Stimulated activated CD8-positive, alpha-beta memory T cell treated with anti-CD3 and anti-CD28 coated beads, Interleukin-12 subunit alpha, Interleukin-12 subunit beta, amount 100 ng/mL, for 1 hour (primary cell): ENCODE results near the gene GPR142.
A peak's percentile ranks its signal among the peaks of the same experiment; 100 is the strongest.

Source experiments
- DNase-seq: peaks from one replicate; pipeline ENCODE4 v3.0.0-alpha.2; 2020; ENCODE audit warnings: low read depth

Gene GPR142, protein sequence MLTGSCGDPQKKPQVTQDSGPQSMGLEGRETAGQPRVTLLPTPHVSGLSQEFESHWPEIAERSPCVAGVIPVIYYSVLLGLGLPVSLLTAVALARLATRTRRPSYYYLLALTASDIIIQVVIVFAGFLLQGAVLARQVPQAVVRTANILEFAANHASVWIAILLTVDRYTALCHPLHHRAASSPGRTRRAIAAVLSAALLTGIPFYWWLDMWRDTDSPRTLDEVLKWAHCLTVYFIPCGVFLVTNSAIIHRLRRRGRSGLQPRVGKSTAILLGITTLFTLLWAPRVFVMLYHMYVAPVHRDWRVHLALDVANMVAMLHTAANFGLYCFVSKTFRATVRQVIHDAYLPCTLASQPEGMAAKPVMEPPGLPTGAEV

DNA sequence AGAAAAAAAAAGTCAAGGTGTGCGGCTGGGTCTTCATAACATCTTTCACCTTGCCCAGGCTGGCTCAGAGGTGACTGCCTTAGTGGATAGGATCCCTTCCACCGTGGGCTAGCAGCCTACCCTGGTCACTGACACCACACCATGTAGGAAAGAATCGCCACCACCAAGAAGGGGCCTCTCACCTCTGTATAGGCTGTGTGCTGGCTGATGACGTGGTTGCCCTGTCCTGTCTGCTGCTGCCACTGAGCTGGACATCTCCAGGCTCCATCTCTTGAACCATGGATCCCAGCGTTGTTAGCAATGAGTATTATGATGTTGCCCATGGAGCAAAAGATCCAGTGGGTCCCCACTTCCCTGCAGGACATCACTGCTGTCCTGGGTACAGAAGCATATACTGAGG lies at the start of gene GPR142:
Gene GPR142, plus strand, starts transcription at position 301 of the 400 bp plus-strand sequence. CDS start 2,035 bp downstream, outside the sequence.
- DNase-seq = no peak

DNA sequence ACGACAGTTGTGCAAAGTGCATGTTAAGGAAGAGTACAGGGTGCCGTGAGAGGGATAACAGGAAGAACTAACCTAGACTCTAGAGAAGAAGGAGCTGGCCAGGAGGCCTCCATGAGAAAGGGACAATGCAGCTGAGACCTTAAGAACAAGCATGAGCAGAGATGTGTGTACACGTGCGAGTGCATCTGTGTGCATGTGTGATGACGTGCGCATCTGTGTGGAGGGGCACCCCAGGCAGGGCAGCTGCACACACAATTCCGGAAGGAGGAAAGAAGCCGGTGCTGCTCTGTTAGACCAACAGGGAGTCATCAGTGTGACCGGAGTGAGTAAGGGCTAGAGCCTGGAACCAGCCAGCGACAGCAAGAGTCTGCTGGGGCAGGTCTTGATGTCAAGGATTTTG lies 48.9 kb upstream of the GPR142 start:
- DNase-seq = no peak

DNA sequence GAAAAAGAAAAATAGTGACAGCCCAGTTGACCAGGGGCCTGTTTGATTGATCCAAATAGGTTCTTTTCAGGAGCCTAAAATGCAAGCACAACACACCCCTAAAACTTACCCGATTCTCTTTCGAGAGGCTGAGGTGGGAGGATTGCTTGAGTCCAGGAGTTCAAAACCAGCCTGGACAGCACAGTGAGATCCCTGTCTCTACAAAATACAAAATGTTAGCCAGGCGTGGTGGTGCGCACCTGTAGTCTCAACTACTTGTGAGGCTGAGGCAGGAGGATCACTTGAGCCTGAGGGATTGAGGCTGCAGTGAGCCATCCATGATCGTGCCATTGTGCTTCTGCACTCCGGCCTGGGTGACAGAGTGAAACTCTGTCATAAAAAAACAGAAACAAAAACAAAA lies 42.8 kb upstream of the GPR142 start:
- DNase-seq = no peak

DNA sequence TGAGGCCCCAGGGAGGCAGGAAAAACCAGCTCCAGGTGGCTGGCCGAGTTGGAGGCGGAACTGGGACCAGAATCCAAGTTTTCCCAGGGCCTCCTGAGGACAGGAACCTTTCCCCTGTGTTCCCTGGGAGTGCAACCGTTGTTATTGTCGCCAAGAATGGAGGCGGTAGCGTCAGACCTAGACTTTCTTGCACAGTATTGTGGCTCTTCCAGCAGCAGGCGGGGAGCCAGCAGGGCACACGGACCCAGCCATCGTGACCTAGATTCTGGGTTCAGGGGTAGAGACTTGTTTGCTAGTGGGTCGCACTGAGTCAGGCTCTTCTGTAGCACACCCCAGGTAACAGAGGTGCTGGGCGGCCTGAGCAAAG lies 41.9 kb upstream of the GPR142 start:
- no peak for DNase-seq

DNA sequence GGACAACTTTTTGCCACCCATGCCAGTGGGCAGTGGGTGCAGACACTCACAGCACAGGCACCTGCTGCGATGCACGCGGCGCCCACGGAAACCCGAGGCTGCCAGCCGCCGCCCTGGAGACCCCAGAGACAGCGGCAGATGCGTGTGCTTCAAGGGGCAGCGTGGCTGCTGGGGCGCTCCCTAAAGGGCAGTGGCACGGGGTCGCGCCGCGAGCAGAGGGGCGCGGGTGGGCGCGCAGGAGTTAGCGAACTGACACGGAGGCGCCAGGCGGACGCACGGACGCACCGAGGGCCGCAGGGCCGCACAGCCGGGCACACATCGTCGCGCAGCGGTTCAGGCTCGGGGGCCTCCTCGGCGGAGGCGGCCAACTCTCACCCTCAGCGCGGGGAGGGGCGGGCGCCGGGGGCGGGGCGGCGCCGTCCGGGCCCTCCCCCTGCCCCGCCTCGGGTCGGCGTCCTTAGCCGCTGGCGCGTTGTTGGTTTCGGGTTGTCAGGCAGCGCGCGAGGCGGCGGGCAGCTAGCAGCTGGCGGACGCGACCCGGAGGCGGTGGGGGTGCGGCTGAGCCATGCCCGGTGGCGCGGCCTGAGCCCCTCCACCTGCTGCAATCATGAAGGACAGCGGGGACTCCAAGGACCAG lies 41.4 kb upstream of the GPR142 start, which contains the start of gene KIF19:
Gene KIF19, plus strand, starts transcription at position 484 of the 637 bp plus-strand sequence. Its CDS starts 124 bp downstream, at position 608.
- peak; percentile 11 for DNase-seq

DNA sequence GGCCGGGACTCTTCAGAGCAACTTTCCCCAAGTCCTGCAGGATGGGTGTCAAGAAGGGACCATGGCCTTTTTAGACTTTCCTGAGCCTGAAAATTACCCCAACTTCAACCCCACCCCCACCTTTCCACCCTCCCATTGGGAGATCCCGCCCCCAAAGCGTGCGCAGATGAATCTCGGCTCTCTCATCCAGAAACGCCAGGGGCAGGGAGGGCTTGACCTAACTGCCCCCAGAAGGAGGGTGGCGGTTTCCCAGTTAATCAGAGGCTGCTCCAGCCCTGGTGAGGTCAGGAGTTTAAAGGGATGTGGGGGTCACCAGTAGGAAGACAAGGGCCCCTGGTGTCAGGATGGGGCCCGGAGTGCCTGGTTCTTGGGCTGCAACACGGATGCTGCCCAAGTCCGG lies 40.8 kb upstream of the GPR142 start:
- no peak for DNase-seq

DNA sequence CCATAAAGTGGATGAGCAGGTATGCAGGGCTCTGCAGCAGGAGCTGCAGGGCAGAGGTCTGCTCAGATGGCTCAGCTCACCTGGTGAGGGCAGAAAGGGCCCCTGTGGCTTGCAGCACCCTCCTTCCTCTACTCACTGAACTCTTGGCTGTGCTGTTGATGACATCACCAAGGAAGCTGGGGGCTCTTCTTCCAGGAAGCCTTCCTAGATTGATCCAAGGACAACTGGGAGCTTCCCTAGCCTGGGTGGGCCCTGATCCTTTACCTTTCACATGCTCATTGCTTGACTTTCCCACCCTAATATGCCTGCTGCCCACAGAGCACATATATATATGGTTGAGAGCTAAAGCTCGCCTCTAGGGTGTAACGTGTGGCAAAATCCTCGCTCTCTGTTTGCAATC lies 38.8 kb upstream of the GPR142 start:
- no peak for DNase-seq

DNA sequence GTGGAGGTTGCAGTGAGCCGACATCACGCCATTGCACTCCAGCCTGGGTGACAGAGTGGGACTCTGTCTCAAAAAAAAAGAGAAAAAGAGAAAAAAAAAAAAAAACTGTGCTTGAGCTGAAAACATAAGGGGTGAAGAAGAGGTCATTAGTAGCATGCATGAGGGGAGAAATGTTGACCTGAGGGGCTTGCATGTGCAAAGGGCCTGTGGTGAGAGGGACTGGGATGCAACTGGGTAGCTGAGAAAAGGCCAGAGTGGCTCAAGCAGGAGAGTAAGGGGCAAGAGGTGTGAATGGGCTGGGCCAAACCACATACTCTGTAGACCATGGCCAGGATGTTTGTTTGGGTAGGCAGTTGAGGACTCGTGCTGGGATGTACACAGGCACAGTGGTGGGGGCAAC lies 37.9 kb upstream of the GPR142 start:
- DNase-seq = no peak

DNA sequence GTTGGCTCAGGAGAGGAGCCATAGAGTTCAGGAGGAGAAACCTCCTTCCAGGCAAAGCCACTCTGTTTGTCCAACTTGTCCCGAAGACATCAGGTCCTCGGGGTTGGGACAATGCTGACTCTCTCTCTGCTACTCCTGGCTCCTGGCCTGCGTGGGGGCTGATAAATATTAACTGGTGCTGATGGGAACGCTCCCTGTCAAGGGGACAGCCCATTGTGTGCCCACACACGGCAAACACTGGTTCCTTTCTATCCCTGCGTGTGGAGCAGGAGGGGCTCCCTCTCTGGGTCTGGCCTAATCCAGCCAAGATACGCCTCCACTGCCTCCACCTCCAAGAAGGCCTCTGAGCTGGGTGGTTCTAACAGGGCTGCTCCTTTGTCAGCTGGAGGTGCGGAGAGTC lies 36.9 kb upstream of the GPR142 start:
- no peak for DNase-seq

DNA sequence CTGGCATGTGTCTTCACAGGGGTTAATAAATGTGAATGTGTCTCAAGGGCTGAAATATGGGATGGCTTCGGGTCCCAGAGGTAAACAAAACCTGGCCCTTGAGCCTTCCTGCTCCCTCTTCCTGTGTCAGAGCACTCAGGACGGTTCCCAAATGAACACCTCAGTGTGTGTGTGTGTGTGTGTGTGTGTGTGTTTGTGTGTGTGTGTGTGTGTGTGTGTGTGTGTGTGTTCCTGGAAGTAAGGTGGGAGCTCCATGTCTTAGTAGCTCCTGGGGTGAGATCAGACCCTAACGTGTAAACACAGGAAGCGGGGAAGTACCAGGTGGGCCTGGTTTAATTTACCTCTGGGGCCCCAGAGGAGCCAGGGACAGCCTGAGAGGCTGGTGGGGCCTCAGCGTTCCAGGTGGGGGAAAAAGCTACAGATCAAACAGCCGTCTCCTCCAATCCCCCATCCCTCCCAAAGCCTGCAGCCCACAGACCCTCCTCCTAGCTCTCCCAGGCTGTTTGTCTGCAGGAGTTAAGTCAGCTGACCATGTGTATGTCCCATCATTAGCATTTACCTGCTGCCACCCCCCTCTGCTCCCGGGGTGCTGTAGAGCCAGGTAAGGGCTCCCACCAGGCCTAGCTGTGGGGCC lies 35.2 kb upstream of the GPR142 start:
- no peak for DNase-seq

DNA sequence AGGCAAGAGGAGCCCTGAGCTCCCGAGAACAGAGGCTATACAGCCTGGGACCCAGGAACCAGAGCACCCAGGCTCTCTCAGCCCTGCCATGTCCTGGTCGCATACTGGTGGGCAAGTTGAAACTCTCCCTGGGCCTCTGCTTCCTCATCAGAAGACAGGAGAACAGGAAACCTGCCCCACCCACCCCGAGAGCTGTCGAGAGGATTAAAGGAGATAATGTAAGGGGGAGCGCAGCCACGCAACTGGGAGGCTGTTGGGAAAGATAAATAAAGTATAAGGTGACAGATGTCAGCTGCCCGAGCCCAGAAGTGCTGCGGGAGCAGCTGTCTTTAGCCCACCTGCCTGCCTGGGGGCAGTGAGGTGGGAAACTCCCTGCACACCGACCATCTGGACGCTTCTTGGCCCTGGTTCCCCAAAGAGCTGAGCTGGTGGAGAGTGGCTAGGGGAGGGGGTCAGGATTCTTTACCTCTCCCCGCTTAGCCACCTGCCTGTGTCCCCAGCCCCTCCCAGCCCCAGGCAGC lies 34.5 kb upstream of the GPR142 start:
- DNase-seq = no peak

DNA sequence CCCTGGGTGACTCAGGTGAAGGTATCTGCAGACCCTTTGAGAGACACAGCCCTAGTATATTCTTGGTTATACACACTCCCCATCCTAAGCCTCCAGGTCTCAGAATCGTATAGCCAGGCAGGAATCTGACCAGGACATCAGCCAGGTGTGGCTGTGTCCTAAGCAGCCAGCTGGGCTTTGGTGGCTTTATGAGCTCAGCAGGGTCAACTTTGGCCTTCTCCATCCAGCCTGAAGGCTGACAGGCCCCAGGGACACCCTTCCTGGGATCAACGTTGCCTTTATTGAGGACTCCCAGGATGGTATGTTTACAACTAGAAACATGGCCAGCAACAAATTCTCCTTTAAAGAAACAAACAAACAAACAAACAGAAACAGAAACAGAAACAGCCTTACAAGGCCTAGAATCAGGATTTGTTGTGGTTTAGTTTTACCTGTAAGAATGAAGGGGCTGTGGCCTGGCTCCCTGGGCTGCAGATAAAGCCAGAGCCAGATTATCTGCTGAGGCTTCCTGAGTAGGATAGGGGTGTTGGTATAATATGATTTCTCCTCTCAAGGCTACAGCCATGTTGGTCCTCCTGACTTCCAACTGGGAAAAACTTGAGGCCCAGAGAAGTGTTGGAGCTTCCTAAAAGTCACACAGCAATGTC lies 32.8 kb upstream of the GPR142 start:
- no peak for DNase-seq

DNA sequence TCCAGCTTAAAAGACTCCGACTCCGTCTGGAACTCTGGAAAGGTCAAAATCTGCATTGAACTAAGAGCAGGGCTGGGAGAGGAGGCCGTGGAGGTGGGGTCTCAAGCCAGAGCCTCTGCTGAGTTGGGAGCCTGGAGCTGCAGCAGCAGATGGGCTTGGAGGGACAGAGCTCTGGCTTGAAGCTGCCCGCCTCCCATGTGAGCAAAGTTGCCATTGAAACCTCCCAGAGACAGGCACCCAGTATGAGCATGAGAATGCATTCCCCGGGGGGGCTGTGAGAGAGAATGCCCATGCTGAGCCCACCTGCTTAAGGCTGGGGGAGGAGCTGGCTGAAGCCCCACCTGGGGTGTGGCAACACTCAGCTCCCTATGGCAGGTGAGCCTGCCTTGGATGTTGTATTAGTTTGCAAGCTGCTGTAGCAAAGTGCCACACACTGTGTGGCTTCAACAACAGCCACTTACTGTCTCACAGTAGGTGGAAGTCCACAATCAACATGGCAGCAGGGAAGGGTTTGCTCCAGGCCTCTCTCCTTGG lies 31.7 kb upstream of the GPR142 start:
- DNase-seq = no peak

DNA sequence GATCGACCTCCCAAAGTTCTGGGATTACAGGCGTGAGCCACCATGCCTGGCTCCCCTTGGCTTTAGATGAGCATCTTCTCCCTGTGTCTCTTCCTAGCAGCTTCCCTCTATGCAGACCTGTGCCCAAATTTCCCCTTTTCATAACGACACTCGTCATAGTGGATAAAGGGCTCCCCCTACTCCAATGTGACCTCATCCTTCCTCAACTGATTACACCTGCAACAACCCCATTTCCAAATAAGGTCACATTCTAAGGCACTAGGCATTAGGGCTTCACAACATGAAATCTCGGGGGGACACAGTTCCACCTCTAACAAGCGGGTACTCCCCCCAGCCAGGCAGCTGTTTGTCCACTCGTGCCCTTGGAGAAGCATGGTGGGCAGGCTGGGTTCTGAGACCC lies 31.0 kb upstream of the GPR142 start:
- no peak for DNase-seq

DNA sequence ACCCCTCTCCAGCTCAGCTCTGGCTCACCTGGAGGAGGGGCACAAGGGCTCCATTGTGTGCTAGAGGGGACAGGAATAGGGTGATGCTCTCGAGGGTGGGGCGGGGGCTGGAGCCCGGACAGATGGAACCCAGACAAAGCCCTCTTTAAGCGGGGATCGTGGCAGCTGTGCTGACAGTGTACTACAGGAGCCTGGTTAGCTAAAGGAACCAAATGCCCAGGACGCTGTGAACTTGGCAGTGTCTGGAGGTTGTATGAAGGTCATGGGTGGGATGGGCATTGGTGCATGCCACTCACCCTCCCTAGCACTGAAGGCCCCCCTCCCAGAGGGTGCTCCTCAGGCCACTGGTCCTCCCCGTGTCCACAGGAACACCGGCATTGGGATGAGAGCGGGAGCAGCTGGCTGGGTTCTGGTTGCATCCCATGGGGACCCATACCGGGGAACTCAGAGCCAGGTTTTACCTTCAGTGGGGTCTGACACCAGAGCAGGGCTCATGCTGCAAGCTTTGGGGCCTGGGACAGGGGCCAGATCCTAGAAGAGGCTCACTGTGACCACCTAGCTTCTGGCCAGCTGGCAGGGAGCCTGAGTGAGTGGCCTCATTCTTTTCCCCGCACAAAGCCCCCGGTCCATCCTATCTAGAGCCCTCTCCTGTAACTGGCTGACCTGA lies 29.3 kb upstream of the GPR142 start:
- no peak for DNase-seq

DNA sequence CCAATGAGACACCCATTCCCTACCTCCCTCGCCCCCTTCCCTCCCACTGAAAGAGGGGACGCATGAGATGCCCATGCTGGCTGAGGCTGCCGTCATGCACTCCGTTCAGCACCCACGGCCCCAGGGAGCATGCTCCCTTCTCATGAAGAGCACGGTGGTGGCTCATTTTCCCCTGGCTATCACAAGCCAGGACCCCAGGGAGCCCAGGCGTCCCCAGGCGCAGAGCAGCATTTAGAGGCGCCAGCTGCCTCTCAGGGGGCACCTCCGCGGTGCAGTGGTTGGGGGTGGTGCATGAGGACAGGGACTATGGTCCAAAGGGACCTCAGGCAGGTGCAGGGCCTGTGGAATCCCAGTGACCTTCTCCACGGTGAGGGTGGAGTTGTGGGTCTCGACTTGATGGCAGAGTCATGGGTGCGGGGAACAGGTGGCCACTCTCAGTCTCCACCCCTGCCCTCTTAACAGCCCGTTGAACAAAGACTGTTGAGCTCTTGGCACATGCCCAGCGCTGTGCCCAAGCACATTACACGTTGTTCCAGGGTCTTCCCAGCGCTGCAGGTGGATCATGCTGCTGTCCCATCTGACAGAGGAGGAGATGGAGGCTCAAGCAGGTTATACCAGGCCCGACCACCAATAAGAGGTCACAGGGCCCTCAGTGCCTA lies 27.6 kb upstream of the GPR142 start:
- no peak for DNase-seq

DNA sequence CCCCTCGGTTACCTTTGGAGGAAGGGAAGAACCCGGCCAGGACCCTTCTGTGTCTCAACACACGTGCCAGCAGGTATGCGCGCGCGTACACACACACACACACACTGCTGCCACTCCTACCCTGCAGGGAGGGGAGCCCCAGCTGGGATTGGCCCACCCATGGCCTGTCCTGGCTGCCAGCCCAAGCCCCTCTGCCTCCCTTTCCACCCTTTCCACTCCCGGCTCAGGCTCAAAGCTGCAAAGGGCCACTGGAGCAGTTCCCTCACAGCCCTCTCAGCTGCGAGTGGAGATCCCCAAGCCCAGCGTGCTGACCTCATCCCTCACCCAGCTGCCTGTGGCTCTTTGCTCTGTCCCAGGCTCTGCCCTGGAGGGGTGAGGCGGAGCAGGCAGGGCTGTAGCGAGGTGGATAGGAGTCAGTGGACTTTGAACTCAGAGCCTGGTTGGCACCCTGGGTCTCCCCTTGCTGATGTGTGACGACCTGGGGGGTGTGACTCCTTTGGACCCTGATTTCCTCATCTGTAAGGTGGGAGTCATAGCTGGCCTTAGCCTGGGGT lies 26.8 kb upstream of the GPR142 start:
- no peak for DNase-seq

DNA sequence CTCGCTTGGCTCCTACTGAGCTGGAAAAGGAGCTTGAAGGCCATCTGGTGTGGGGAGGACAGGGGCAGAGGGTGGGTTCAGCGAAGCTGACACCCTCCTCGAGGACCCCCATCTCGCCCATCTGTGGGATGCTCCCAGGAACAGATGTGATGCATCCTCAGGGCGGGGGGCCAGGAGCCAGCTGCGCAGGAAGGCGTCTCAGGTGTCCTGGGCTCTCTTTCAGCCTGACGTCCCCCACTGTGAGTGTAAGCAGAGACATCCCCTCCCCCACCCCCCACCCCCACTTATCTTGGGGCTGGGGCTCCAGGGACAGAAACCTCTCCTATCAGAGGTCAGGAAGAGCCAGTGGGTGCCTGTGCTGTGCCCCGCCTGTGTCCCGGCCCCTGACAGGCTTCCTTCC lies 25.1 kb upstream of the GPR142 start:
- DNase-seq = no peak

DNA sequence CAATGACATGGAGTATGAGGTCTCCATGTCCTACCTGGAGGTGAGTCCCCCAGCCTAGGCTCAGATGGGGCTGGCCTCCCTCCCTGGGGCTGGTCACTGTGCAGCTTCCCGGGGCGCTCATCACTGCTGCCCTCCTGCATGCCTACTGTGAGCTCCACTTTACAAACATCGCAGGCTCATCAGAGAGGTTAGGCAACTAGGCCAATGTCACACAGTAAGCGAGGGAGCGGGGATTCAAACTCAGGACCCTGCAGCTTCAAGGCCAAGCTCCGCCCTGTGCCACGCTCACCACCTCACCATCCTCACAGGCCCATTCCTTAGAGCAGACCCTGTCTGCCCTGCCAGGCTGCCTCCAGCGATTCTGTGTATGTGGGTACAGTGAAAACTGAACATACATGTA lies 24.2 kb upstream of the GPR142 start:
- no peak for DNase-seq

DNA sequence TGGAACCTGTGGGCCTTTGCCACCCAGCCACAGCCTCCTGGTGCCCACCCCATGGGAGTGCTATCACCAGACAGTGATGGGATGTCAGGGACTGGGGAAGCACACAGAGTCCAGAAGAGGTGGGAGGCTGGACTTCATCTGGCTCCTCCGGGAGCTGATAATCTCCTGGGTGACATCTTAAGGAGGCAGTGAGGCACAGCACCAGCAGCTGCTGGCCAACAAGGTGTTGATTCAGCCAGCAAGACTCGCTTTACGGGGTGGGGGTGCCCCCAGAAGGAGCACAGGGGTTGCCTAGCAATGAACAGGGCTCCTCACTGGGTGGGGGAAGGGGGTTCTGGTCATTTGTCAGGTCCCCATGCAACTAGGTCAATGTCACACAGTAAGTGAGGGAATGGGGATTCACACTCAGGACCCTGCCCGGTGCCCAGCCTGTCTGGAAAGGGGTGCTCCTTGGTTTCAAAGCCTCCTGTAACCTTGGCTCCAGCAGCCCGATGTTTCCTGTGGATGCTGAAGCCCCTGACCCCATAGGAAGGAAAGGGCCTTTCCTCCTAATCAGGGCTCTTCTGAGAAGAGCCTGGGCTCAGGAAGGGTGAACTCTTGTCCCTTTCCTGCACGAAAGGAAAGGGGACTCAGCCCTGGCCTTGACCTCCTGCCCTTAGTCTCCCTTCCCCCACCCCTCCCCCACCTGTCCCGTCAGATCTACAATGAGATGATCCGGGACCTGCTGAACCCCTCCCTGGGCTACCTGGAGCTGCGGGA lies 23.6 kb upstream of the GPR142 start:
- DNase-seq = no peak
